Measurements from ENCODE around the gene ZNF358.

DNA sequence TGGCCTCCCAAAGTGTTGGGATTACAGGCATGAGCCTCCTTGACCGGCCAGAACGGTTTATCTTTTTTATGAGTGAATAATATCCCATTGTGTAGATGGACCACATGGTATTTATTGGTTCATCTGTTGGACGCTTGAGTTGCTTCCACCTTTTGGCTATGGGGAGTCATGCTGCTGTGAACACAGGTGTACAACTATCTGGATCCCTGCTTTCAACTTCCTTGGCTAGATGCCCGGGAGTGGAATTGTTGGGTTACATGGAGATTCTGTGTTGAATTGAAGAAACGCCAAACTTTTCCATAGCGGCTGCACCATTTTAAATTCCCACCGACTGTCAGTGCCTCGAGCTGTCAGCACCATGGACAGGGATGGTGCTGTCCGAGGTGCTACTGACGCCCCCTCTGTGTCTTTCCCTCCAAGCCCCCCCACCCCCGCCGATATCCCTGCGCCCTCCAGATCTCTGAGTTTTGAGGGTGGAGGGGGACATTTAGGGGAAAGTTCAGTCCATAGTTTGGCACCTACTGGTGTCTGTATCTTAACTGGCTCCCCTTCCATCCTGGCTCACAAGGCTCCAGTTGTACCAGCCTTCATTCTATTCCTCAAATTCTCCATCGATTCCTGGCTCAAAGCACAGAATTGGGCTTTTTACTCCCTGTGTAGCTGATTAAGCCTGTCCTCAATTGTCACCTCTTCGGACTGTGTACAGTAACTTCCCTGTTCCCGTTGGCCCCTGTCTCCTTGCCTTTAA is 46.9 kb downstream of the ZNF358 start:
- TF ChIP-seq, protein P1, sequence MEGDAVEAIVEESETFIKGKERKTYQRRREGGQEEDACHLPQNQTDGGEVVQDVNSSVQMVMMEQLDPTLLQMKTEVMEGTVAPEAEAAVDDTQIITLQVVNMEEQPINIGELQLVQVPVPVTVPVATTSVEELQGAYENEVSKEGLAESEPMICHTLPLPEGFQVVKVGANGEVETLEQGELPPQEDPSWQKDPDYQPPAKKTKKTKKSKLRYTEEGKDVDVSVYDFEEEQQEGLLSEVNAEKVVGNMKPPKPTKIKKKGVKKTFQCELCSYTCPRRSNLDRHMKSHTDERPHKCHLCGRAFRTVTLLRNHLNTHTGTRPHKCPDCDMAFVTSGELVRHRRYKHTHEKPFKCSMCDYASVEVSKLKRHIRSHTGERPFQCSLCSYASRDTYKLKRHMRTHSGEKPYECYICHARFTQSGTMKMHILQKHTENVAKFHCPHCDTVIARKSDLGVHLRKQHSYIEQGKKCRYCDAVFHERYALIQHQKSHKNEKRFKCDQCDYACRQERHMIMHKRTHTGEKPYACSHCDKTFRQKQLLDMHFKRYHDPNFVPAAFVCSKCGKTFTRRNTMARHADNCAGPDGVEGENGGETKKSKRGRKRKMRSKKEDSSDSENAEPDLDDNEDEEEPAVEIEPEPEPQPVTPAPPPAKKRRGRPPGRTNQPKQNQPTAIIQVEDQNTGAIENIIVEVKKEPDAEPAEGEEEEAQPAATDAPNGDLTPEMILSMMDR (IDR thresholded peaks at IDR 0.05 in 4 of 5, conservative IDR thresholded peaks at IDR 0.05 in 1 of 5), result no peak
- TF ChIP-seq POLR2A (IDR thresholded peaks at IDR 0.05), result no peak
